Measurements from ENCODE around the gene RHBDL2. TPM values are rescaled to one million over a fixed set of nuclear protein-coding genes. Genes with fewer than 3 reads are reported as not detected.

The RHBDL2 gene
- total and polyA plus RNA-seq, 2 of the 13 experiments (the other 11 are each of a cell fraction or from before 2014, with no cell fraction given) = 3.3 to 5.4 TPM

GRCh38 chr1:38859561-38860453, 81.8 kb downstream of the RHBDL2 start, which contains the start of gene RRAGC (continued):
- TF ChIP-seq ZHX2 (IDR thresholded peaks at IDR 0.05; ENCODE audit: low read depth) = 0 out of 2 replicates have a peak, but pooled peaks have one; percentile 22
- TF ChIP-seq ZHX2 (CRISPR knock-in tag; IDR thresholded peaks at IDR 0.05; ENCODE audit: borderline replicate concordance) = no peak
- peak; percentile 60; the same call in 1 of the 2 replicates for TF ChIP-seq DMAP1 (CRISPR knock-in tag; IDR thresholded peaks at IDR 0.05)
- TF ChIP-seq PAXIP1 (CRISPR knock-in tag; conservative IDR thresholded peaks at IDR 0.05) = 0 out of 2 replicates have a peak, but pooled peaks have one; percentile 40
- peak; percentile 41; the same call in 1 of the 2 replicates for TF ChIP-seq ZFP91 (CRISPR knock-in tag; IDR thresholded peaks at IDR 0.05; ENCODE audit: borderline replicate concordance)
- peak; percentile 84 for TF ChIP-seq KDM2A (CRISPR knock-in tag; IDR thresholded peaks at IDR 0.05; ENCODE audit: borderline replicate concordance, low read depth)
- TF ChIP-seq PTBP1 (IDR thresholded peaks at IDR 0.05; ENCODE audit: low read depth, low read length, poor library complexity, severe bottlenecking) = no peak
- TF ChIP-seq TAF1 (CRISPR knock-in tag; IDR thresholded peaks at IDR 0.05) = peak; percentile 58; the same call in 1 of the 2 replicates
- 0 out of 2 replicates have a peak, but pooled peaks have one; percentile 12 for TF ChIP-seq ZNF552 (CRISPR knock-in tag; IDR thresholded peaks at IDR 0.05; ENCODE audit: borderline replicate concordance)
- TF ChIP-seq NR2F6 (IDR thresholded peaks at IDR 0.05) = no peak
- TF ChIP-seq NR2F6 (CRISPR knock-in tag; IDR thresholded peaks at IDR 0.05) = peak; percentile 32; the same call in 1 of the 2 replicates
- no peak for TF ChIP-seq NFE2L2 (IDR thresholded peaks at IDR 0.05; ENCODE audit: low read length)
- TF ChIP-seq ZNF44 (CRISPR knock-in tag; IDR thresholded peaks at IDR 0.05) = no peak
- no peak for TF ChIP-seq NBN (conservative IDR thresholded peaks at IDR 0.05)
- no peak for TF ChIP-seq DNMT1 (CRISPR knock-in tag; IDR thresholded peaks at IDR 0.05)
- peak; percentile 64 for TF ChIP-seq HES4 (CRISPR knock-in tag; IDR thresholded peaks at IDR 0.05; ENCODE audit: borderline replicate concordance)
- no peak for TF ChIP-seq MLLT10 (CRISPR knock-in tag; IDR thresholded peaks at IDR 0.05)
- peak; percentile 77 for TF ChIP-seq HNRNPLL (IDR thresholded peaks at IDR 0.05; ENCODE audit: low read depth, low read length, poor library complexity, severe bottlenecking)
- peak; percentile 96 for TF ChIP-seq SAP130 (CRISPR knock-in tag; IDR thresholded peaks at IDR 0.05; ENCODE audit: low read depth)
